Peyer's patch (tissue), 4 donors: ENCODE results near the gene TDRD9.

Experiments used
- CTCF ChIP-seq, 6 experiments: fragments of 450-650 bp in 4 of 6; fragments of 200-600 bp in 2 of 6; sonication (generic) in 1 of 6; IDR thresholded peaks; one replicate each; pipeline ENCODE4 v1.5.1; 2017 to 2019; ENCODE audit warnings: antibody characterized with exemption in 6 of 6, mild to moderate bottlenecking in 3 of 6, moderate library complexity in 1 of 6
- POLR2A ChIP-seq, 2 donors: fragments of 450-650 bp; IDR thresholded peaks; one replicate each; pipeline ENCODE4 v1.5.1; 2017; ENCODE audit warnings: antibody characterized with exemption in 2 of 2, mild to moderate bottlenecking in 2 of 2, moderate library complexity in 2 of 2

GRCh38 chr14:104039214-104039613, 111.0 kb downstream of the TDRD9 start:
- TF ChIP-seq CTCF (IDR thresholded peaks at IDR 0.05) (no peak), POLR2A (IDR thresholded peaks at IDR 0.05) (no peak)
